CD4-positive, alpha-beta T cell treated with Interleukin-4 for 4 hours (primary cell): ENCODE data around the gene ADAMTSL1.

Experiments used
- DNase-seq: peaks from one replicate; pipeline ENCODE4 v3.0.0-alpha.2; 2020

The ADAMTSL1 gene

GRCh38 chr9:18825656-18826170 lies 351.8 kb downstream of the ADAMTSL1 start:
- no peak for DNase-seq

- no peak for DNase-seq
Measured at GRCh38 chr9:18826248-18826647, 352.3 kb downstream of the ADAMTSL1 start.

GRCh38 chr9:18829066-18829465 lies 355.1 kb downstream of the ADAMTSL1 start:
- DNase-seq: no peak

GRCh38 chr9:18829873-18830272 lies 355.9 kb downstream of the ADAMTSL1 start:
- DNase-seq: no peak

GRCh38 chr9:18834740-18835361 lies 360.9 kb downstream of the ADAMTSL1 start:
- DNase-seq: no peak

GRCh38 chr9:18837402-18837801 lies 363.4 kb downstream of the ADAMTSL1 start:
- DNase-seq: no peak

GRCh38 chr9:18847576-18848275 lies 373.8 kb downstream of the ADAMTSL1 start:
- DNase-seq: no peak

- no peak for DNase-seq
Measured at GRCh38 chr9:18848657-18849056, 374.7 kb downstream of the ADAMTSL1 start.

GRCh38 chr9:18849270-18849669 lies 375.3 kb downstream of the ADAMTSL1 start:
- no peak for DNase-seq

- no peak for DNase-seq
Measured at GRCh38 chr9:18849890-18850677, 376.1 kb downstream of the ADAMTSL1 start.

GRCh38 chr9:18851069-18851795 lies 377.3 kb downstream of the ADAMTSL1 start:
- DNase-seq: no peak

GRCh38 chr9:18855656-18856055 lies 381.7 kb downstream of the ADAMTSL1 start:
- DNase-seq: no peak

- DNase-seq: no peak
Measured at GRCh38 chr9:18857334-18857733, 383.4 kb downstream of the ADAMTSL1 start.

- no peak for DNase-seq
Measured at GRCh38 chr9:18857769-18858168, 383.8 kb downstream of the ADAMTSL1 start.

- no peak for DNase-seq
Measured at GRCh38 chr9:18861609-18862544, 387.9 kb downstream of the ADAMTSL1 start.

GRCh38 chr9:18863791-18864190 lies 389.8 kb downstream of the ADAMTSL1 start:
- no peak for DNase-seq

GRCh38 chr9:18864516-18864915 lies 390.6 kb downstream of the ADAMTSL1 start:
- no peak for DNase-seq

- no peak for DNase-seq
Measured at GRCh38 chr9:18865542-18865941, 391.6 kb downstream of the ADAMTSL1 start.

- DNase-seq: no peak
Measured at GRCh38 chr9:18866121-18866831, 392.3 kb downstream of the ADAMTSL1 start.

GRCh38 chr9:18869725-18870124 lies 395.8 kb downstream of the ADAMTSL1 start:
- DNase-seq: no peak

- DNase-seq: no peak
Measured at GRCh38 chr9:18874069-18874468, 400.1 kb downstream of the ADAMTSL1 start.
